K562 (cell line): Measurements from ENCODE around the gene CRYBG1. TPM values are rescaled to one million over a fixed set of nuclear protein-coding genes. Genes with fewer than 3 reads are reported as not detected.
A peak's percentile ranks its signal among the peaks of the same experiment; 100 is the strongest.

ENCODE experiments used
- CBX5 ChIP-seq: IDR thresholded peaks from 2 replicates; pipeline ENCODE4 v1.6.1; 2014; ENCODE audit warnings: low read depth, borderline replicate concordance
- CSDE1 ChIP-seq, 2 experiments: fragments of 450-650 bp; IDR thresholded peaks; 2 replicates each; pipeline ENCODE4 v1.6.1; 2016; ENCODE audit warnings: mild to moderate bottlenecking in 1 of 2
- ESRRB ChIP-seq: fragments of 250-450 bp; sonication (Bioruptor Pico); IDR thresholded peaks from 2 replicates; pipeline ENCODE4 v1.5.0; 2020; ENCODE audit warnings: mild to moderate bottlenecking, moderate library complexity, borderline replicate concordance
- ETS2 ChIP-seq: IDR thresholded peaks from 2 replicates; pipeline ENCODE4 v1.6.1; 2016; ENCODE audit warnings: borderline replicate concordance, missing genetic modification characterization, mild to moderate bottlenecking, moderate library complexity, missing compliant biosample characterization; ENCODE audit not compliant: poor library complexity, severe bottlenecking
- KAT7 ChIP-seq: sonication (generic); formaldehyde crosslinking; IDR thresholded peaks from 2 replicates; pipeline ENCODE4 v1.8.0; 2022; ENCODE audit warnings: missing genetic modification reagents, mild to moderate bottlenecking, borderline replicate concordance
- NR1H2 ChIP-seq: sonication (generic); formaldehyde crosslinking; IDR thresholded peaks from 2 replicates; pipeline ENCODE4 v1.4.0; 2020; ENCODE audit warnings: mild to moderate bottlenecking, missing genetic modification reagents
- PHF8 ChIP-seq: fragments of 200-600 bp; sonication (generic); IDR thresholded peaks from 2 replicates; pipeline ENCODE4 v1.6.1; 2012; ENCODE audit warnings: mixed run types, mild to moderate bottlenecking, inconsistent platforms, low read length, moderate library complexity, borderline replicate concordance
- SIN3B ChIP-seq: fragments of 450-650 bp; IDR thresholded peaks from 2 replicates; pipeline ENCODE4 v1.6.1; 2017; ENCODE audit warnings: low read depth, mild to moderate bottlenecking, moderate library complexity
- SMARCA4 ChIP-seq: fragments of 450-650 bp; IDR thresholded peaks from 2 replicates; pipeline ENCODE4 v1.6.1; 2016
- TEAD2 ChIP-seq: fragments of 450-650 bp; IDR thresholded peaks from 2 replicates; pipeline ENCODE4 v1.6.1; 2016; ENCODE audit warnings: missing genetic modification characterization, control low read depth, missing compliant biosample characterization
- ZBED1 ChIP-seq: IDR thresholded peaks from 2 replicates; pipeline ENCODE4 v1.6.1; 2014
- polyA plus RNA-seq, 8 experiments: library from polyadenylated mRNA; depleted of rRNA in 4 of 8; stranded (reverse) in 5 of 8; unstranded in 3 of 8; fragments of >200 nt; fragmentation: Nextera tagmentation in 2 of 8; fragmentation: Illumina TruSeq in 1 of 8; extraction: Ambion mirVana in 2 of 8; extraction: Trizol in 1 of 8; gene quantifications; 2 replicates each; pipeline versions ENCODE4 v1.2.1 to v1.2.3, GENCODE V29; 2011 to 2014; ENCODE audit warnings: inconsistent platforms in 1 of 8, missing spikeins in 1 of 8
- total RNA-seq, 7 experiments: library from RNA; depleted of rRNA in 6 of 7; stranded (reverse); fragments of >200 nt in 6 of 7; fragmentation: Illumina TruSeq in 2 of 7; extraction: Trizol in 2 of 7; gene quantifications; 2 replicates each; pipeline versions ENCODE4 v1.2.1 to v1.2.3, GENCODE V29; 2011 to 2021; ENCODE audit warnings: low replicate concordance in 1 of 7
- TF ChIP-seq, protein P1 (sequence below), 2 experiments: fragments of 450-650 bp in 1 of 2; sonication (generic) in 1 of 2; formaldehyde crosslinking in 1 of 2; IDR thresholded peaks in 1 of 2; conservative IDR thresholded peaks in 1 of 2; 2 replicates each; pipeline versions ENCODE4 v1.6.1 to v1.8.1; 2016 to 2023; ENCODE audit warnings: mild to moderate bottlenecking in 2 of 2, moderate library complexity in 2 of 2, inconsistent platforms in 1 of 2, missing genetic modification reagents in 1 of 2
- TF ChIP-seq, protein P2 (sequence below), 3 experiments: fragments of 200-800 bp in 1 of 3; fragments of 250-450 bp in 1 of 3; fragments of 450-650 bp in 1 of 3; sonication (Bioruptor Pico) in 1 of 3; sonication (Bioruptor generic) in 1 of 3; formaldehyde crosslinking in 1 of 3; IDR thresholded peaks; 2 replicates each; pipeline versions ENCODE4 v1.6.1 to v1.8.0; 2016 to 2022; ENCODE audit warnings: mild to moderate bottlenecking in 2 of 3, missing genetic modification characterization in 2 of 3, missing compliant biosample characterization in 1 of 3, moderate library complexity in 1 of 3
- TF ChIP-seq, protein P3 (sequence below): fragments of 450-650 bp; IDR thresholded peaks from 2 replicates; pipeline ENCODE4 v1.6.1; 2017; ENCODE audit warnings: antibody characterized with exemption
- TF ChIP-seq, protein P4 (sequence below): sonication (generic); formaldehyde crosslinking; IDR thresholded peaks from 2 replicates; pipeline ENCODE4 v1.8.0; 2023; ENCODE audit warnings: mild to moderate bottlenecking, missing genetic modification reagents

The CRYBG1 gene
- total and polyA plus RNA-seq, 9 of the 15 experiments (the other 6 are each of a cell fraction or from before 2014, with no cell fraction given): 0.07 to 0.47 (median 0.11) TPM

DNA sequence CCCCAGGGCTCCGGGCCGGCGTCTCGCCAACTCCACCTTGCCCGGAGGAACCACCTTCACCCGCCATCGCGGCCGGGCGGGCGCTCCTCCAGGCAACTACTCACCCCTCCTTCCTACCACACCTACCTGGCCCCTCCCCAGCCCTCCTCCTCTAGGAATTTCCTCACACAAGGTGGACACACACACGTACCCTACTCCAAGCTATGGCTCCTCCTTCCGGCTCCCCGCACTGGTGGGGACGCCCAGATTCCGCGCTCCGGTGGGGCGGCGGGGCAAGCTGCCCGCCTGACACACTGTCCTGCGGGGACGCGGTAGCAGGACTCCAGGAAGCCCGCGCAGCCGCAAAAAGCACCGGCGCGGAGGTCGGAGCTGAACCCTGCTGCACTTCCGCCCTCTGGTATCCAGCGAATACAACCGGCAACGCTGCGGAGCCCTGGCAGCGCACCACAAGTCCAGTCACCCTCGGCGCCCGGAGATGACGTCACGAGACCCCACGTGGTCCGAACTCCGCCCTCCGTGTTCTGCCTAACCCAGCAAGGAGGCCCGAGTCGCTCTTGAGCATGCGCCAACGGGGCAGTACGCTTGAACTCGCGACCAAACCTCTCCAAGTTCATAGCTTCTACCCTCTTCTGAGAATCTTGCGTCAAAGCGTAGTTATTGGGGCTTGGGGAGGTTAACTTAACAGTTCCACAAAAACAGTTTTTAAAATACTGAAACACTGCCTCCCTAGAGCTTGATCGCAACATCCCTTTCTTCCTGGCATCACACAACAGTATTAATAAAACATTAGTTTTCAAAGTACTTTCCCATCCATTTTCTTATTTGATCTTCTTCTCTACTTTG lies 35.0 kb upstream of the CRYBG1 start, which contains the start of gene ATG5 (continued):
- TF ChIP-seq, protein P1, sequence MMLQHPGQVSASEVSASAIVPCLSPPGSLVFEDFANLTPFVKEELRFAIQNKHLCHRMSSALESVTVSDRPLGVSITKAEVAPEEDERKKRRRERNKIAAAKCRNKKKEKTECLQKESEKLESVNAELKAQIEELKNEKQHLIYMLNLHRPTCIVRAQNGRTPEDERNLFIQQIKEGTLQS (IDR thresholded peaks at IDR 0.05): peak; percentile 99
- TF ChIP-seq, protein P1 (CRISPR knock-in tag; conservative IDR thresholded peaks at IDR 0.05): peak; percentile 28; the same call in 1 of the 2 replicates
- TF ChIP-seq, protein P2, sequence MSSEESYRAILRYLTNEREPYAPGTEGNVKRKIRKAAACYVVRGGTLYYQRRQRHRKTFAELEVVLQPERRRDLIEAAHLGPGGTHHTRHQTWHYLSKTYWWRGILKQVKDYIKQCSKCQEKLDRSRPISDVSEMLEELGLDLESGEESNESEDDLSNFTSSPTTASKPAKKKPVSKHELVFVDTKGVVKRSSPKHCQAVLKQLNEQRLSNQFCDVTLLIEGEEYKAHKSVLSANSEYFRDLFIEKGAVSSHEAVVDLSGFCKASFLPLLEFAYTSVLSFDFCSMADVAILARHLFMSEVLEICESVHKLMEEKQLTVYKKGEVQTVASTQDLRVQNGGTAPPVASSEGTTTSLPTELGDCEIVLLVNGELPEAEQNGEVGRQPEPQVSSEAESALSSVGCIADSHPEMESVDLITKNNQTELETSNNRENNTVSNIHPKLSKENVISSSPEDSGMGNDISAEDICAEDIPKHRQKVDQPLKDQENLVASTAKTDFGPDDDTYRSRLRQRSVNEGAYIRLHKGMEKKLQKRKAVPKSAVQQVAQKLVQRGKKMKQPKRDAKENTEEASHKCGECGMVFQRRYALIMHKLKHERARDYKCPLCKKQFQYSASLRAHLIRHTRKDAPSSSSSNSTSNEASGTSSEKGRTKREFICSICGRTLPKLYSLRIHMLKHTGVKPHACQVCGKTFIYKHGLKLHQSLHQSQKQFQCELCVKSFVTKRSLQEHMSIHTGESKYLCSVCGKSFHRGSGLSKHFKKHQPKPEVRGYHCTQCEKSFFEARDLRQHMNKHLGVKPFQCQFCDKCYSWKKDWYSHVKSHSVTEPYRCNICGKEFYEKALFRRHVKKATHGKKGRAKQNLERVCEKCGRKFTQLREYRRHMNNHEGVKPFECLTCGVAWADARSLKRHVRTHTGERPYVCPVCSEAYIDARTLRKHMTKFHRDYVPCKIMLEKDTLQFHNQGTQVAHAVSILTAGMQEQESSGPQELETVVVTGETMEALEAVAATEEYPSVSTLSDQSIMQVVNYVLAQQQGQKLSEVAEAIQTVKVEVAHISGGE (CRISPR knock-in tag; IDR thresholded peaks at IDR 0.05): peak; percentile 90 to 98 (median 97)
- TF ChIP-seq, protein P3, sequence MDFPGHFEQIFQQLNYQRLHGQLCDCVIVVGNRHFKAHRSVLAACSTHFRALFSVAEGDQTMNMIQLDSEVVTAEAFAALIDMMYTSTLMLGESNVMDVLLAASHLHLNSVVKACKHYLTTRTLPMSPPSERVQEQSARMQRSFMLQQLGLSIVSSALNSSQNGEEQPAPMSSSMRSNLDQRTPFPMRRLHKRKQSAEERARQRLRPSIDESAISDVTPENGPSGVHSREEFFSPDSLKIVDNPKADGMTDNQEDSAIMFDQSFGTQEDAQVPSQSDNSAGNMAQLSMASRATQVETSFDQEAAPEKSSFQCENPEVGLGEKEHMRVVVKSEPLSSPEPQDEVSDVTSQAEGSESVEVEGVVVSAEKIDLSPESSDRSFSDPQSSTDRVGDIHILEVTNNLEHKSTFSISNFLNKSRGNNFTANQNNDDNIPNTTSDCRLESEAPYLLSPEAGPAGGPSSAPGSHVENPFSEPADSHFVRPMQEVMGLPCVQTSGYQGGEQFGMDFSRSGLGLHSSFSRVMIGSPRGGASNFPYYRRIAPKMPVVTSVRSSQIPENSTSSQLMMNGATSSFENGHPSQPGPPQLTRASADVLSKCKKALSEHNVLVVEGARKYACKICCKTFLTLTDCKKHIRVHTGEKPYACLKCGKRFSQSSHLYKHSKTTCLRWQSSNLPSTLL: no peak
- peak; percentile 91; the same call in 1 of the 2 replicates for TF ChIP-seq KAT7
- no peak for TF ChIP-seq TEAD2 (tag)
- no peak for TF ChIP-seq ETS2 (tag)
- no peak for TF ChIP-seq ESRRB (CRISPR knock-in tag)
- peak; percentile 46; the same call in 1 of the 2 replicates for TF ChIP-seq SMARCA4
- no peak for TF ChIP-seq ZBED1
- TF ChIP-seq PHF8: peak; percentile 99
- TF ChIP-seq NR1H2 (CRISPR knock-in tag): no peak
- peak; percentile 46; the same call in 1 of the 2 replicates for TF ChIP-seq CBX5
- peak in 1 of 2 experiments; percentile 78; a peak in 1 of 4 replicates for TF ChIP-seq CSDE1 (IDR thresholded peaks at IDR 0.05)
- TF ChIP-seq, protein P4, sequence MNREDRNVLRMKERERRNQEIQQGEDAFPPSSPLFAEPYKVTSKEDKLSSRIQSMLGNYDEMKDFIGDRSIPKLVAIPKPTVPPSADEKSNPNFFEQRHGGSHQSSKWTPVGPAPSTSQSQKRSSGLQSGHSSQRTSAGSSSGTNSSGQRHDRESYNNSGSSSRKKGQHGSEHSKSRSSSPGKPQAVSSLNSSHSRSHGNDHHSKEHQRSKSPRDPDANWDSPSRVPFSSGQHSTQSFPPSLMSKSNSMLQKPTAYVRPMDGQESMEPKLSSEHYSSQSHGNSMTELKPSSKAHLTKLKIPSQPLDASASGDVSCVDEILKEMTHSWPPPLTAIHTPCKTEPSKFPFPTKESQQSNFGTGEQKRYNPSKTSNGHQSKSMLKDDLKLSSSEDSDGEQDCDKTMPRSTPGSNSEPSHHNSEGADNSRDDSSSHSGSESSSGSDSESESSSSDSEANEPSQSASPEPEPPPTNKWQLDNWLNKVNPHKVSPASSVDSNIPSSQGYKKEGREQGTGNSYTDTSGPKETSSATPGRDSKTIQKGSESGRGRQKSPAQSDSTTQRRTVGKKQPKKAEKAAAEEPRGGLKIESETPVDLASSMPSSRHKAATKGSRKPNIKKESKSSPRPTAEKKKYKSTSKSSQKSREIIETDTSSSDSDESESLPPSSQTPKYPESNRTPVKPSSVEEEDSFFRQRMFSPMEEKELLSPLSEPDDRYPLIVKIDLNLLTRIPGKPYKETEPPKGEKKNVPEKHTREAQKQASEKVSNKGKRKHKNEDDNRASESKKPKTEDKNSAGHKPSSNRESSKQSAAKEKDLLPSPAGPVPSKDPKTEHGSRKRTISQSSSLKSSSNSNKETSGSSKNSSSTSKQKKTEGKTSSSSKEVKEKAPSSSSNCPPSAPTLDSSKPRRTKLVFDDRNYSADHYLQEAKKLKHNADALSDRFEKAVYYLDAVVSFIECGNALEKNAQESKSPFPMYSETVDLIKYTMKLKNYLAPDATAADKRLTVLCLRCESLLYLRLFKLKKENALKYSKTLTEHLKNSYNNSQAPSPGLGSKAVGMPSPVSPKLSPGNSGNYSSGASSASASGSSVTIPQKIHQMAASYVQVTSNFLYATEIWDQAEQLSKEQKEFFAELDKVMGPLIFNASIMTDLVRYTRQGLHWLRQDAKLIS (CRISPR knock-in tag): peak; percentile 74
- peak; percentile 78 for TF ChIP-seq SIN3B
